C4-2B (cell line): ENCODE data around the gene PLAAT2.

Source experiments
- CTCF ChIP-seq: fragments of 450-650 bp; conservative IDR thresholded peaks from 2 replicates; pipeline ENCODE4 v1.5.1; 2017; ENCODE audit warnings: mild to moderate bottlenecking
- ZFX ChIP-seq: fragments of 450-650 bp; IDR thresholded peaks from 2 replicates; pipeline ENCODE4 v1.6.1; 2017

DNA sequence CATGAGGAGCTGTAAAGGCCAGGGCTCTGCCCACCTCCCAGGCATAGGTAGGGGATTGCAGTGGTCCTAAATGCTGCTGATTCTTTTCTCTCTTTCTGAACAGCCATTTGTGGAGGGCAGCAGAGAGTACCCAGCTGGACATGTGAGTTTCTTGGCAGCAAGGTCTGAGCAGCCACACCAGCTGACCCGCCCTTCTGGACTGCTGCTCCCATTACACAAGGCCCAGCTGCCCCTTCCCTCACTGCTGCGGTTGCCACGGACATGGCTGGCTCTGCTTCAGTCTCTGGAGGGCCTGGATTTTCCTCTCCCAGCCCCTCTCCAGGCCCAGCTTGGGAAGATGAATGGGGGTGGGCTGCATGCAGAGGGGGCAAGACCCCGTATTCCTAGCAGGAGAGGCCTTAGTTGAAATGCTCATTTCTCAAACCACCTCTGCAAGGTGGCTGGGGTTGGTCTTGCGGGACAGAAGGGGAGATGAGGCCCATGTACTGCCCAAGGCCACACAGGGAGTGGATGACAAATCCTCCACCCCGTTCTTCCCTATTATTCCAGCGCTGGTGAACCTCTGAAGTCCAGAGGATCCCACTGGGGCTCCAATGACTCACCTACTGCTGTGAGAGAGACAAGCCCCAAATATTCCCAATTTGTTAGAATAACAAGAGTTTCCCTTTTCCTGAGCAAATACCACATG lies 52.7 kb downstream of the PLAAT2 start:
- TF ChIP-seq CTCF (no peak), ZFX (no peak)
